ENCODE measurements around the gene DYRK1B. TPM values are rescaled to one million over a fixed set of nuclear protein-coding genes. Genes with fewer than 3 reads are reported as not detected.

DYRK1B gene
- total and polyA plus RNA-seq, 2 donors (not counting 1 experiment from before 2014, with no cell fraction given): 26.1 to 36.6 TPM

DNA sequence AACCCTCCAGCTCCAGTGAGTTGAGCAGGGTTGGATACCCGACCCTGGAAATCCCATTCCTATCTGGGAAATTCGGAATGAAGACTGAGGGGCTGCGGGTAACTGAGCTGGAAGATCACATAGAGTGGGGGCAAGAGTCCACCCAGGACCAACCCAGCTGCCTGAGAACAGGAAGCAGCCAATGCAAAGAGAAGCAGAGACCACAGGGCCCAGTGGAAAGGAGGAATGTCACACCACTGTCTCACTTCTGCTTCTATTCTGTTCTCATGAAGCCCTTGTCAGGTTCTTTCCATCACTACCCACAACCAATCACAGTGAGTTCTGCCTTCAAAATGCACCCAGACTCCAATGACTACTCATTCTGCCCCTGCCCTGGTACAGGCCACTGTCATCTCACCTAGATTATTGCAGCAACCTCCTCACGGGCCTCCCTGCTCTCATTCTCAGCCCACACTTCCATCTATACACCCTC, 15.3 kb downstream of the DYRK1B start:
- Mint-ChIP-seq H3K4me1 (peaks cover 16% of the 10 kb centered on the region), H3K27me3 (no peaks in the 10 kb centered on the region), H3K4me3 (no peak overlapping the region), H3K9me3 (ENCODE audit: insufficient read depth) (no peaks in the 10 kb centered on the region), H3K27ac (peak overlapping the region; percentile 77)
- H2AFZ ChIP-seq (ENCODE audit: insufficient read depth, low read depth, low read length, poor library complexity, severe bottlenecking): no peak overlapping the region
- H3K27ac ChIP-seq (ENCODE audit: low read length in 2 of 2): peak overlapping the region in 1 of 2 donors; percentile 9
- no peak overlapping the region for H3K4me2 ChIP-seq (replicated peaks; ENCODE audit: low read depth, low read length, poor library complexity, severe bottlenecking)
- POLR2A ChIA-PET: no interaction called here
- no peak overlapping the region for H3K4me3 ChIP-seq (ENCODE audit: control extremely low read depth in 1 of 5, extremely low read depth in 1 of 5, insufficient read depth in 1 of 5, low read depth in 2 of 5, low read length in 4 of 5)
- no peak for DNase-seq
- no peak overlapping the region for H3K9ac ChIP-seq (ENCODE audit: low read length)
- peaks cover 0 to 2% of the 10 kb centered on the region in 2 experiments for H3K36me3 ChIP-seq (replicated peaks in 1 of 2; ENCODE audit: control extremely low read depth in 1 of 2, control insufficient read depth in 1 of 2, extremely low read depth in 1 of 2, insufficient read depth in 2 of 2, low read length in 1 of 2)
- WGBS (ENCODE audit: insufficient coverage): 83% methylated on average over 4 of the region's 4 CpGs
- ATAC-seq (ENCODE audit: low read depth): peak; percentile 58
- H3K79me2 ChIP-seq (ENCODE audit: control insufficient read depth, insufficient read depth, low read length): peaks cover 29% of the 10 kb centered on the region
- CTCF ChIA-PET: interaction anchor here (2.3 to 3.1 kb wide), 2 partner anchors 24 to 26 kb away, joined by 8 to 19 read pairs; no protein-coding TSS in a partner anchor
- H3K4me1 ChIP-seq (ENCODE audit: control insufficient read depth in 2 of 2, insufficient read depth in 2 of 2, low read length in 2 of 2): peaks cover 17 to 20% of the 10 kb centered on the region in 2 donors
- TF ChIP-seq EZH2 (IDR thresholded peaks at IDR 0.05; ENCODE audit: borderline replicate concordance, insufficient read depth, low read depth, low read length, poor library complexity, severe bottlenecking): no peak
- no peak for TF ChIP-seq CTCF (IDR thresholded peaks at IDR 0.05)
- no peaks in the 10 kb centered on the region for H4K20me1 ChIP-seq (ENCODE audit: control insufficient read depth, insufficient read depth, low read length, poor library complexity, severe bottlenecking)
- intact Hi-C loops (cut with micrococcal nuclease): no loop called here
- no peaks in the 10 kb centered on the region for H3K27me3 ChIP-seq (replicated peaks in 1 of 4; ENCODE audit: control extremely low read depth in 1 of 4, control insufficient read depth in 3 of 4, insufficient read depth in 4 of 4, low read length in 3 of 4)
- H3K9me3 ChIP-seq (ENCODE audit: control extremely low read depth in 1 of 3, control insufficient read depth in 2 of 3, insufficient read depth in 1 of 3, low read length in 2 of 3): no peaks in the 10 kb centered on the region

- TF ChIP-seq CTCF (IDR thresholded peaks at IDR 0.05): no peak
- TF ChIP-seq EZH2 (IDR thresholded peaks at IDR 0.05; ENCODE audit: borderline replicate concordance, insufficient read depth, low read depth, low read length, poor library complexity, severe bottlenecking): no peak
- no peak for ATAC-seq (ENCODE audit: low read depth)
- CTCF ChIA-PET: interaction anchor here (2.3 kb wide), 1 partner anchor 25 kb away, joined by 8 read pairs; no protein-coding TSS in a partner anchor
These were observed 15.9 kb downstream of the DYRK1B start for GRCh38 chr19:39817888-39818561.

More at GRCh38 chr19:39817888-39818561, 15.9 kb downstream of the DYRK1B start:
- no peak overlapping the region for H3K4me2 ChIP-seq (replicated peaks; ENCODE audit: low read depth, low read length, poor library complexity, severe bottlenecking)
- intact Hi-C loops (cut with micrococcal nuclease): no loop called here
- no peak overlapping the region for H3K4me3 Mint-ChIP-seq
- H3K4me1 ChIP-seq (ENCODE audit: control insufficient read depth in 2 of 2, insufficient read depth in 2 of 2, low read length in 2 of 2): peaks cover 13 to 16% of the 10 kb centered on the region in 2 donors
- no peaks in the 10 kb centered on the region for H3K27me3 ChIP-seq (replicated peaks in 1 of 4; ENCODE audit: control extremely low read depth in 1 of 4, control insufficient read depth in 3 of 4, insufficient read depth in 4 of 4, low read length in 3 of 4)
- H3K9ac ChIP-seq (ENCODE audit: low read length): no peak overlapping the region
- no peaks in the 10 kb centered on the region for H3K9me3 Mint-ChIP-seq (ENCODE audit: insufficient read depth)
- H2AFZ ChIP-seq (ENCODE audit: insufficient read depth, low read depth, low read length, poor library complexity, severe bottlenecking): no peak overlapping the region
- no peak for DNase-seq
- H3K27me3 Mint-ChIP-seq: no peaks in the 10 kb centered on the region
- POLR2A ChIA-PET: no interaction called here
- peaks cover 16% of the 10 kb centered on the region for H3K4me1 Mint-ChIP-seq
- H3K27ac ChIP-seq (ENCODE audit: low read length in 2 of 2): no peak overlapping the region
- no peak overlapping the region for H3K4me3 ChIP-seq (ENCODE audit: control extremely low read depth in 1 of 5, extremely low read depth in 1 of 5, insufficient read depth in 1 of 5, low read depth in 2 of 5, low read length in 4 of 5)
- no peaks in the 10 kb centered on the region for H4K20me1 ChIP-seq (ENCODE audit: control insufficient read depth, insufficient read depth, low read length, poor library complexity, severe bottlenecking)
- peaks cover 25% of the 10 kb centered on the region for H3K79me2 ChIP-seq (ENCODE audit: control insufficient read depth, insufficient read depth, low read length)
- peaks cover 0 to 2% of the 10 kb centered on the region in 2 experiments for H3K36me3 ChIP-seq (replicated peaks in 1 of 2; ENCODE audit: control extremely low read depth in 1 of 2, control insufficient read depth in 1 of 2, extremely low read depth in 1 of 2, insufficient read depth in 2 of 2, low read length in 1 of 2)
- WGBS (ENCODE audit: insufficient coverage): 98% methylated on average over 11 of the region's 12 CpGs
- no peak overlapping the region for H3K27ac Mint-ChIP-seq
- H3K9me3 ChIP-seq (ENCODE audit: control extremely low read depth in 1 of 3, control insufficient read depth in 2 of 3, insufficient read depth in 1 of 3, low read length in 2 of 3): no peaks in the 10 kb centered on the region
